AG04450 (cell line): ENCODE measurements around the gene CIBAR2. TPM values are rescaled to one million over a fixed set of nuclear protein-coding genes. Genes with fewer than 3 reads are reported as not detected.

Experiments
- CTCF ChIA-PET: fragments of 300-600, 350-600 bp; formaldehyde crosslinking; extraction: SDS; loops from one replicate; lab custom pipeline; 2022; ENCODE audit warnings: antibody characterized with exemption, inconsistent platforms; lab: Charles Lee
- POLR2A ChIA-PET: fragments of 350-600 bp; formaldehyde crosslinking; extraction: SDS; loops from one replicate; lab custom pipeline; 2021; ENCODE audit warnings: antibody characterized with exemption, inconsistent platforms; lab: Yijun Ruan, JAX
- DNase-seq: peaks from one replicate; pipeline ENCODE4 v3.0.0-alpha.2; 2011; ENCODE audit warnings: low read depth, low spot score
- H3K27ac ChIP-seq: one replicate; pipeline ENCODE4 v1.5.1; 2012; ENCODE audit warnings: low read depth, low read length, control low read depth
- H3K27me3 ChIP-seq: one replicate; pipeline ENCODE4 v1.6.0; 2012; ENCODE audit warnings: low read length; ENCODE audit not compliant: control insufficient read depth, insufficient read depth
- H3K4me3 ChIP-seq: 2 replicates; pipeline ENCODE4 v1.5.1; 2011; ENCODE audit warnings: mild to moderate bottlenecking, low read depth, low read length, control low read depth
- H3K9me3 ChIP-seq: 2 replicates; pipeline ENCODE4 v1.5.1; 2012; ENCODE audit warnings: low read length; ENCODE audit not compliant: control insufficient read depth, insufficient read depth
- polyA plus RNA-seq: library from polyadenylated mRNA; depleted of rRNA; stranded (reverse); fragments of >200 nt; gene quantifications from 2 replicates; pipeline ENCODE4 v1.2.3, GENCODE V29; 2011
- TF ChIP-seq, protein P1 (sequence below): IDR thresholded peaks from 2 replicates; pipeline ENCODE4 v1.5.1; 2011; ENCODE audit warnings: low read depth, low read length, control low read depth, inconsistent platforms

The CIBAR2 gene
- polyA plus RNA-seq, 1 experiment, result 0.41 TPM

DNA sequence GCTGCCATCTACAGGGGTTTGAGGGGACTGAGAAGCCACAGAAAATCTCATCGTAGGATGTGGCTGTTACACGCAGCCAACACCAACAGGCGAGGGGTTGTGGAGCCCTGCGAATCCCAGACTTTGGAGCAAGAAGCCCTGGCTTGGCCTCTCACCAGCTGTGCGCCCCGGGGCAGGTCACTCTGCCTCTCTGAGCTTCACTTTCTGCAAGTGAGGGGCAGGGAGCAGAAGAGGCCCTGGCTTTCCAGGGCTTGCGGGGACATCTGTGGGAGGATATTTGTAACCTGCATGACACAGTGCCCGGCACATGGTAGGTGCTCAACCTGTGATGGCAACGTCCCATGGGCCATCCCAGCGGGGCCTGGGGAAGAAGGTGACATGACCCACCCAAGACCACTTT, 32.9 kb upstream of the CIBAR2 start:
- H3K27me3 ChIP-seq, result peaks cover 5% of the 10 kb centered on the region
- TF ChIP-seq, protein P1, sequence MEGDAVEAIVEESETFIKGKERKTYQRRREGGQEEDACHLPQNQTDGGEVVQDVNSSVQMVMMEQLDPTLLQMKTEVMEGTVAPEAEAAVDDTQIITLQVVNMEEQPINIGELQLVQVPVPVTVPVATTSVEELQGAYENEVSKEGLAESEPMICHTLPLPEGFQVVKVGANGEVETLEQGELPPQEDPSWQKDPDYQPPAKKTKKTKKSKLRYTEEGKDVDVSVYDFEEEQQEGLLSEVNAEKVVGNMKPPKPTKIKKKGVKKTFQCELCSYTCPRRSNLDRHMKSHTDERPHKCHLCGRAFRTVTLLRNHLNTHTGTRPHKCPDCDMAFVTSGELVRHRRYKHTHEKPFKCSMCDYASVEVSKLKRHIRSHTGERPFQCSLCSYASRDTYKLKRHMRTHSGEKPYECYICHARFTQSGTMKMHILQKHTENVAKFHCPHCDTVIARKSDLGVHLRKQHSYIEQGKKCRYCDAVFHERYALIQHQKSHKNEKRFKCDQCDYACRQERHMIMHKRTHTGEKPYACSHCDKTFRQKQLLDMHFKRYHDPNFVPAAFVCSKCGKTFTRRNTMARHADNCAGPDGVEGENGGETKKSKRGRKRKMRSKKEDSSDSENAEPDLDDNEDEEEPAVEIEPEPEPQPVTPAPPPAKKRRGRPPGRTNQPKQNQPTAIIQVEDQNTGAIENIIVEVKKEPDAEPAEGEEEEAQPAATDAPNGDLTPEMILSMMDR, result no peak
- no peak for DNase-seq
- CTCF ChIA-PET, result no interaction called here
- POLR2A ChIA-PET, result interaction anchor here (0.6 kb wide), 1 partner anchor 8 kb away, joined by 3 read pairs; no protein-coding TSS in a partner anchor
- H3K9me3 ChIP-seq, result peaks cover 7% of the 10 kb centered on the region
- no peak overlapping the region for H3K4me3 ChIP-seq
- H3K27ac ChIP-seq, result no peak overlapping the region

DNA sequence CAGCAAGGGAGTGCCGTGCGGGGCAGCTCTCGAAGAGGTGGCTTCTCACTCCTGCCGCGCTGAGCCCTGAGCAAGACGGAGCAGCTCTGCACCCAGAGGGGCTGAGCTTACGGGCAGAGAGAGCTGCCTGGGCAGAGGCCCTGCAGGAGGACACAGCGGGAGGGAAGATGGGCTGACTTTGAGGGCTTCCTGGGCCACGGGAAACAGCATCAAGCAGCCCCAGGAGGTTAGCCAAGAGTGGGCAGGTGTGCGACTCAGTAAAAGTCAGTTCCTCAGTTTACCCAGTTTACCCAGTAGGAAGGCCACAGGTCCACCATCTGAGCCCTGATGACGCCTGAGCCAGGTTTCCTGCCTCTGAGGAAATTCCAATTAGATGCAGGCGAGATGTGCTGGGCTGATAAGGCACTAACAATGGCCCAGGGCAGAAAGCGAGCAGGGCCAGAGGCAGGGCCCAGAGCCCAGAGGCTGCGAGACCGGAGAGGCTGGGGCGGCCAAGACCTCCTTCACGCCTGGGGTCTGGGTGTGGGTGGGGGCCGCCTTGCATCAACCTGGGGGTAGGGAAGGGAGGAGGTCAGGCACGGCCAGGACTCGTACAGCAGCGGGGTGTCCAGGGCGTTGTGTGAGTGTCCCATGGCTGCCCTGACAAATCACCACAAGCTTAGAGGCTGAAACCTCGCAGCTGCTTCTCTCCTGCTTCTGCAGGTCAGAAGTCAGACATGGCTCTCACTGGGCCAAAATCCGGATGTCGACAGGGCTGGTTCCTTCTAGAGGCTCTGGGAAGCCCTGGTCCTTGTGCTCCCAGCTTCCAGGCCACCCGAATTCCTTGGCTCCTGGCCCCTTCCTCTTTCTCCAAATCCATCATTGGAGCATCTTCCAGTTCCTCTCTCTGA, 32.0 kb upstream of the CIBAR2 start:
- H3K9me3 ChIP-seq, result peaks cover 7% of the 10 kb centered on the region
- ChIA-PET CTCF (no interaction called here), POLR2A (no interaction called here)
- no peak overlapping the region for H3K4me3 ChIP-seq
- peaks cover 5% of the 10 kb centered on the region for H3K27me3 ChIP-seq
- no peak overlapping the region for H3K27ac ChIP-seq
- DNase-seq, result no peak
- TF ChIP-seq, protein P1, result no peak

DNA sequence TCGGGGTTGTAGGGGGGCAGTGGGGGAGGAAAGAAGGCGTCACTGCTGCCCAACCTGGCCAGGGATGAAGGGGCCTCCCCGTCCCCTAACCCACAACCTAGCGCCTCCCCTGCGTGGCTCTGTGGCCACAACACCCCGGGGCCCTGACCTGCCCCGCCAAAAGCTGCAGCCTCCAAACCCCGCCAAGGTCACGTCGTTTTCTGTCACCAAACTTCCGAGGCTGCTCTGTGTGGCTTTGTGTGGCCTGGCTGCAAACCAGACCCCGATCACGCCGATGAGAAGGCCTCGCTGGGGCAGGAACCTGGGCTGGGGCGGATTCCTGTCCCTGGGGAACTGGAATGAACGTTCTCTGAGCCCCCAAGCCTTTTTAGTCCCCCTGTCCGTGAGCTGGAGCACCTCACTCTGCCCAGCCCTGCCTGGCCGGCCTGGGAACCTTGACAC, 30.5 kb upstream of the CIBAR2 start:
- TF ChIP-seq, protein P1, result no peak
- H3K27ac ChIP-seq, result no peak overlapping the region
- DNase-seq, result no peak
- POLR2A ChIA-PET, result no interaction called here
- peaks cover 5% of the 10 kb centered on the region for H3K27me3 ChIP-seq
- peaks cover 7% of the 10 kb centered on the region for H3K9me3 ChIP-seq
- H3K4me3 ChIP-seq, result no peak overlapping the region
- CTCF ChIA-PET, result no interaction called here

DNA sequence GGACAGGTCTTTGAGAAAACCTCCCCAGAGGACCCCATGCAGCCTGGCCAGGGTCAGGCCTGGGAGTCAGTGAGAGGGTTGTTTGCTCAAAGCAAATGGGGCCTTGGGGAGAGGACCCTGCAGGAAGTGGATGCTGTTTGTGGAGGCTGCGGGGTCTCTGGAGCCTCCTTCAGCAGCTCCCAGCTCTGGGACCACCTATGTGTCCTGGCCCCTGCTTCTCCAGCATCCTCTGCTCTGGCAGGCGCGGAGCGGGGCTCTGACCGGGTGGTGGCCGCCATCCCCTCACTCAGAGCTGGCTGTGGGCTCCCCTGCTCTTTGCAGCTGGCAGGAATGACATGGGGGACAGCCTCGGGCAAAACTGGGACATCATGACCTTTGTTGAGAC, 29.8 kb upstream of the CIBAR2 start:
- Histone ChIP-seq H3K4me3 (no peak overlapping the region), H3K27me3 (peaks cover 5% of the 10 kb centered on the region), H3K27ac (no peak overlapping the region), H3K9me3 (peaks cover 7% of the 10 kb centered on the region)
- no peak for DNase-seq
- TF ChIP-seq, protein P1, result no peak
- CTCF ChIA-PET, result no interaction called here
- POLR2A ChIA-PET, result no interaction called here

DNA sequence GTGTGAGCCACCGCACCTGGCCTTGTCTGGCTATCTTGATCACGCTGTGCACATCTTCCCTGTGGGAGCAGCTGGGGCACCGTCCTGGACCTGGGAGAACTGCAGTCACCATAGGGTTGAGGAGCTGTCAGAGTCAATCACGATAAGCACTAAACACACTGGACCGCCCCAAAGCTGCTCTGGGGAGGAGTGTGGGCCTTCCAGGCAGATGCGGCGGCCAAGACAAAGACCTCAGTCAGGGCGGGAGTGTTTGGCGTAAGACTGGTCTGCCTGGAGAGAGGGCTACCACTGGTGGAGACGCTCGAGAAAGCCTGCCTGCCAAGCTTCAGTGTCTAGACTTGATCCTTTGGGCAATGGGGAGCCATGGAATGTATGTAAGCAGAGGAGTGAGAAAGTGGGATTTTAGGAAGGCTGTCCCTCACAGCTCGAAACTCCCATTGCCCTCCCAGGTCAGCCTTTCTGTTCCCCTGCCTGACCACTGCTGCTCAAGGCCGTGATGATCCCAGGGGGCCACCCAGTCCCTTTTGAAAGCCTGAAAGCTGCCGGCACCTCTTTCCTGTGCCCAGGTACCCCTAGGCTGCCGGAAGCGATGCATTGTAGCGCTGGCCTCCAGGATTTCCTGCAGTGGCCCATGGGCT, 29.3 kb upstream of the CIBAR2 start:
- POLR2A ChIA-PET, result no interaction called here
- TF ChIP-seq, protein P1, result no peak
- peaks cover 9% of the 10 kb centered on the region for H3K9me3 ChIP-seq
- H3K4me3 ChIP-seq, result no peak overlapping the region
- no peak for DNase-seq
- CTCF ChIA-PET, result no interaction called here
- no peak overlapping the region for H3K27ac ChIP-seq
- H3K27me3 ChIP-seq, result peaks cover 5% of the 10 kb centered on the region
